Activated naive CD4-positive, alpha-beta T cell treated with anti-CD3 and anti-CD28 coated beads, Interleukin-2, amount 50 U/mL, for 24 hours (primary cell): ENCODE measurements around the gene LRG1.
"Not testable (repeated sequence)": the region's sequence is repeated elsewhere in the genome, so short reads cannot be mapped to it uniquely, and the experiment has no call there.

Source experiments
- H3K27ac Mint-ChIP-seq: one replicate; pipeline ENCODE4 v1.8.0; 2021; ENCODE audit warnings: mild to moderate bottlenecking, mixed read lengths
- H3K27me3 Mint-ChIP-seq: one replicate; pipeline ENCODE4 v1.8.0; 2021; ENCODE audit warnings: mixed read lengths
- H3K36me3 Mint-ChIP-seq: one replicate; pipeline ENCODE4 v1.8.0; 2021; ENCODE audit warnings: mixed read lengths
- H3K4me1 Mint-ChIP-seq: one replicate; pipeline ENCODE4 v1.8.0; 2021; ENCODE audit warnings: mixed read lengths
- H3K4me3 Mint-ChIP-seq: one replicate; pipeline ENCODE4 v1.8.0; 2021; ENCODE audit warnings: mild to moderate bottlenecking, mixed read lengths
- H3K9me3 Mint-ChIP-seq: one replicate; pipeline ENCODE4 v1.8.0; 2021; ENCODE audit warnings: mixed read lengths

LRG1 gene

GRCh38 chr19:4542896-4543841, 3.3 kb upstream of the LRG1 start:
- Mint-ChIP-seq H3K4me3 (no peak overlapping the region), H3K36me3 (no peaks in the 10 kb centered on the region), H3K9me3 (no peaks in the 10 kb centered on the region), H3K4me1 (peaks cover 10% of the 10 kb centered on the region), H3K27me3 (peaks cover 3% of the 10 kb centered on the region), H3K27ac (no peak overlapping the region)

GRCh38 chr19:4541806-4542145, 1.9 kb upstream of the LRG1 start:
- not testable (repeated sequence) for H3K27me3 Mint-ChIP-seq, H3K4me3 Mint-ChIP-seq, H3K27ac Mint-ChIP-seq, H3K9me3 Mint-ChIP-seq, H3K36me3 Mint-ChIP-seq, H3K4me1 Mint-ChIP-seq

- H3K9me3 Mint-ChIP-seq: no peaks in the 10 kb centered on the region
- H3K4me3 Mint-ChIP-seq: no peak overlapping the region
- peaks cover 5% of the 10 kb centered on the region for H3K27me3 Mint-ChIP-seq
- H3K27ac Mint-ChIP-seq: no peak overlapping the region
- H3K36me3 Mint-ChIP-seq: no peaks in the 10 kb centered on the region
- H3K4me1 Mint-ChIP-seq: peaks cover 10% of the 10 kb centered on the region
Measured at GRCh38 chr19:4541114-4541805, 1.4 kb upstream of the LRG1 start.

DNA sequence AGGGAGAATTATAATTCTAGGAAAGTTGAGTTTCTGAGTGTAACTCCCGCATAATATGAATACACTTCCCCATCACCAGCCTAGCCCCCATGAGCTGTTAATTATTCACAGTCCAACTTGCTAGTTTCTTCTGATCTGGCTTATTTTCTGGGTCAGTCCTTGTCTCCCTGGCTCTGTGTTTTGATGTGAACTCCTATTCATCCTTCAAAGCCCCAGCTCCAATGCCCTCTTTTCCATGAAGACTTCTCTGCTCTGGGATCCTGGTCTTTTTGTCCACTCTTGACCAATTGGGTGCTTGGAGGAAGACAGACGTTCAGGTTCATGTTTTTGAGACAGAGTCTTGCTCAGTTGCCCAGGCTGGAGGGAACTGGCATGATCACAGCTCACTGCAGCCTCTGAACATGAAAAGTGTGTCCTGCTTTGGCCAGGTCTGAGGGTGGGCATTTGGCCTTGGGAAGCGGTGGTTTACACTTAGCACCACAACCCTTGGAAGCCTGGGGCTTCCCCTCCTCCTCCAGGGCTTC, 605 bp downstream of the LRG1 start:
- Mint-ChIP-seq H3K9me3 (no peaks in the 10 kb centered on the region), H3K4me1 (peaks cover 16% of the 10 kb centered on the region), H3K27me3 (peaks cover 5% of the 10 kb centered on the region), H3K36me3 (no peaks in the 10 kb centered on the region), H3K27ac (no peak overlapping the region), H3K4me3 (no peak overlapping the region)

DNA sequence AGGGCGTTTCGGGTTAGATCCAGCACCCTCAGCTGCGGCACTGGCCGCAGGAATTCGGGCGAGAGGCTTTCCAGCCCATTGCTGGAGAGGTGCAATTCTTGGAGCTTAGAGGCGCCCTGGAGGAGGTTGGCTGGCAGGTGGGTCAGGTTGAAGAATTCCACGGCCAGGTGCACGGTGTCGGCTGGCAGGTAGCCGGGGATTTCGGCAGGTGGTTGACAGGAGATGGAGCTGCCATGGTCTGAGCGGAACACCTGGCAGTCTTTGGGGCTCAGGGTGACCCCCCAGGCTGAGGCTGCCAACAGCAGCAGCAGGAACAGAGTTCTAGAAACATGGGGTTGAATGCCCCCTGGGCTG, 1.3 kb downstream of the LRG1 start:
- H3K27ac Mint-ChIP-seq: no peak overlapping the region
- H3K36me3 Mint-ChIP-seq: no peaks in the 10 kb centered on the region
- H3K9me3 Mint-ChIP-seq: no peaks in the 10 kb centered on the region
- H3K4me3 Mint-ChIP-seq: no peak overlapping the region
- H3K27me3 Mint-ChIP-seq: peaks cover 5% of the 10 kb centered on the region
- peaks cover 16% of the 10 kb centered on the region for H3K4me1 Mint-ChIP-seq

- peaks cover 5% of the 10 kb centered on the region for H3K27me3 Mint-ChIP-seq
- H3K9me3 Mint-ChIP-seq: no peaks in the 10 kb centered on the region
- H3K36me3 Mint-ChIP-seq: no peaks in the 10 kb centered on the region
- peaks cover 16% of the 10 kb centered on the region for H3K4me1 Mint-ChIP-seq
- no peak overlapping the region for H3K27ac Mint-ChIP-seq
- H3K4me3 Mint-ChIP-seq: no peak overlapping the region
Measured at GRCh38 chr19:4537953-4538600, 1.8 kb downstream of the LRG1 start.

DNA sequence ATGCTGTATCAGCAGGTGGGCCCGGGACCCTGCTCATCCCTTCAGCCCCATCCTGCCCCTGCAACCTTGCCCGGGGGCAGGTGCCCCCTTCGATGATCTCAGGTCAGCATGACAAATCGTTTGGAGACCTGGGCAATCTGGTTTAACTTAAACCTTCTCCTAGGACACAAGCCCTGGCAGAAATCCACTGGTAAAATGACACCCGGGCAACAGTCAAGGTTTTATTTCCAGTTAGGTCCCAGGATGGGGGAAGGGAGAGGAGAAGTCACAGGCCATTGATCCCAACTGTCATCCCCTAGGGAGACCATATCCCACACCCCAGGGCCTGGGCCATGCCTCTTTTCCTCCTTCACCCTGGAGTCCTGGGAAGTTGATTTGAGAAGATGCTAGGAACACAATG, 3.0 kb downstream of the LRG1 start:
- H3K27me3 Mint-ChIP-seq: peaks cover 5% of the 10 kb centered on the region
- no peak overlapping the region for H3K27ac Mint-ChIP-seq
- no peaks in the 10 kb centered on the region for H3K9me3 Mint-ChIP-seq
- H3K36me3 Mint-ChIP-seq: no peaks in the 10 kb centered on the region
- H3K4me1 Mint-ChIP-seq: peaks cover 16% of the 10 kb centered on the region
- no peak overlapping the region for H3K4me3 Mint-ChIP-seq

DNA sequence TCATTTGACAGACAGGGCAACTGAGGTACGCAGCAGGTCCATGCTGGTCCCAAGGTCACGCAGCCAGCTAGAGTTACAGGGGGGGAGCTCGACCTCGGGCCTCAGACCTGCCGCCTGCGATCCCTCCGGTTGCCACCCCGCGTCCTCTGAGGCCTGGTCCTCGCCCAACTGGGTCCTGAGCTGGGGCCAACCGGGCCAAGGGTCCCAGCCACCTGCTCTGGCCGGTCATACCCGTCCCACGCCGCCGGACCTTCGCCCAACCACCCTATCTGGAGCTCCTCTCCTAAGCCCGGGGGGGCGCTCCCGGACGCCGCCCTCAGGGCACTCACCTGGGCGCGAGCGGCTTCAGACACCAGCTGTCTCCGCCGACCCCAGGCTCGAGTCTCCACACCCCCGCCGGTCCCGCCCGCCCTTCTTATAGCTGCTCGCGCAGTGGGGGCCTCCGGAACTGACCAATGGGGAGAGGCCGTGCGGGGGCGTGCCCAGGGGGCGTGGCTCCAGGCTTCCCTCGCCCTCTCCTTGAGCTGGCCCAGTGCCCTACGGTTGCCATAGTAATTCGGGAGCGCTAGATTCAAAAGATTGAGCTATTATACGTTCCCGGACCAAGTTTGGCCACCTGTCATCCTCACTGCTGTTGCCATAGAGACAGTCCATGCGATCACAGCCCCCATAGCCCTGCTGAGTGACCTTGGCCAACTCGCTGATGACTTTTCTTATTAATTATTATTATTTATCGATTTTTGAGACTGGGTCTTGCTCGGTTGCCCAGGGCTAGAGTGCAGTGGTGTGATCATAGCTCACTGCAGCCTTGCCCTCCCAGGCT, 4.8 kb downstream of the LRG1 start, which contains the start of gene PLIN5:
Gene PLIN5, minus strand, starts transcription at position 389 of the 823 bp plus-strand sequence. CDS start 1,150 bp downstream, outside the sequence.
- Mint-ChIP-seq H3K27ac (no peak within 1 kb of the TSS), H3K9me3 (no peaks in the 10 kb centered on the region), H3K4me3 (no peak within 1 kb of the TSS), H3K4me1 (peaks cover 10% of the 10 kb centered on the region), H3K36me3 (no peaks in the 10 kb centered on the region), H3K27me3 (peaks cover 5% of the 10 kb centered on the region)

DNA sequence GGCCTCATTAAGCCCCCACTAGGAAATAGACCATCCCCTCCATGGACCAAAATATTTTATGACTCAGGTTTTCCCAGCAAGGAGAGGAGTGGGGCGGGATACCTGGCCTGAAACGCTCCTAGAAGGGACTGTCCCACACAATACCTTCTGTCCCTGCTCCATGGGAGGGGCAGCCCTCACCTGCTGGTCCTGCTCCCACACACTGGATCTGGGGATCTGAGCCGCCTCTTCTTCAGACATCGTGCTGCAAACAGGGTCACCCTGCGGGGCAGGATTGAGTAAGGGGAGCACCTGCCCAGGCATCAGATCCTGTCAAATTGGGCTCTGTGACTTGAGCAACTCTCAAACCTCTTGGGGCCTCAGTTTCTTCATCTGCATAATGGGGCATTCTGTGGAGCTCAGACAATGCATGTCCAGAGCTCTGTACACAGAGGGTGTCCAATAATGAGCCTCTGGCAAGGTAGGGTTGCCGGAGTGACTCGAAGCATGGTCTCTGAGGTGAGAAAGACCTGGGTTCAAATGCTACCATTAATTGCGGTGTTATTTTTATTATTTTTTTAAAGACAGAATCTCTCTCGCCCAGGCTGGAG, 5.9 kb downstream of the LRG1 start:
- Mint-ChIP-seq H3K27me3 (peaks cover 2% of the 10 kb centered on the region), H3K27ac (no peak overlapping the region), H3K36me3 (no peaks in the 10 kb centered on the region), H3K9me3 (no peaks in the 10 kb centered on the region), H3K4me3 (no peak overlapping the region), H3K4me1 (peaks cover 6% of the 10 kb centered on the region)

- Mint-ChIP-seq H3K36me3 (no peaks in the 10 kb centered on the region), H3K4me3 (no peak overlapping the region), H3K9me3 (no peaks in the 10 kb centered on the region), H3K27me3 (peaks cover 2% of the 10 kb centered on the region), H3K4me1 (peaks cover 6% of the 10 kb centered on the region), H3K27ac (no peak overlapping the region)
Measured at GRCh38 chr19:4533334-4533733, 6.5 kb downstream of the LRG1 start.

DNA sequence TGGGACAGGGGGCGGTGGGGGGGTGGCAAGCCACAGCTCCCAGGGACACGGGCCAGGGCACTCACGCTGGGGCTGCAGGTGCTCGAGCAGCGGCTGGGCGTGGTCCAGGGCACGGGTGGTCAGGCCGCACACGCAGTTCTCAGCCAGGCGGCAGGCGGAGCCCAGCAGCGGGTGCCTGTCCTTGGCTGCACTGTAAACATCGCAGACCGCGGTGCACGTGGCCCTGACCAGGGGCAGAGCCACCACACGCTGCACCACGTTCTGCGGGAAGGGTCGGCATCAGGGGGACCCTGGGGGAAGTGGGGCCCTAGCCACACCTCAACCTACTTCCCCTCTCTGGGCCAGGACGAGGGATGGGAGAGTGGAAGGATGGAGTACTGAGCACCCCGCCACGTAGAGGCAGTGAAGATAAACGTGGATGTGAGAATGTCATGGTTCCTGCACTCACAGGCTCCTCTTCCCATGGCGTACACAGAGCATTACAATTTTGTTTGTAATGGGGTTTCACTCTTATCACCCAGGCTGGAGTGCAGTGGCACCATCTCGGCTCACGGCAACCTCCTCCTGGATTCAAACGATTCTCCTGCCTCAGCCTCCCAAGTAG, 8.2 kb downstream of the LRG1 start:
- no peaks in the 10 kb centered on the region for H3K27me3 Mint-ChIP-seq
- H3K4me3 Mint-ChIP-seq: no peak overlapping the region
- no peak overlapping the region for H3K27ac Mint-ChIP-seq

DNA sequence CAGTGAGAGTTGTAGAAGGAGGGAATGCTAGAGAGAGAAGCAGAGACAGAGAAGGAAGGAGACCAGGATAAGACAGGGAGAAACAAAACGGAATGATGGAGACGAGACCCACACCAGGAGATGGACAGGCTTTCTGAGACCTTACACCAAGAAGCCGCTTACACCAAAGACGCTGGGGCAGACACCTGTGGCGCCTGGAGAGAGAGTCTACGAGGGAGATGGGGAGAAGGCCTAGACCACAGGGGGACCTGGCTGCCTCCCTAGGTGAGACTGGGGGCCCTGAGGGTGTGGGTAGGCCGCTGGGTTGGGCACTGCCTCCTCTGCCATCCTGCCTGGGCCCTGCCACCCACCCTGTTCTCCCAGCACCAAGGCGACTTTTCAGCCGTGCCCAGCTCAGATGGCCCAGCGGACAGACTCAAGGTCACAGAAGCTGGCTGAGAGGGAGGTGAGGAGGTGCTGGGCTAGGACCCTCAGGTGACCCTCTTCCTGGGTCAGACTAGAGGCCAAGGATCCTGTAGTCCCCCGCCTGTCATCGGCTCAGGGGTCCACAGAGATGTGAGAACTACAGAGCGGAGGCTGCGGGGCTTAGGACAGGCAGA, 9.8 kb downstream of the LRG1 start:
- H3K9me3 Mint-ChIP-seq: no peaks in the 10 kb centered on the region
- H3K27me3 Mint-ChIP-seq: no peaks in the 10 kb centered on the region
- no peak overlapping the region for H3K4me3 Mint-ChIP-seq
- no peaks in the 10 kb centered on the region for H3K36me3 Mint-ChIP-seq
- no peak overlapping the region for H3K27ac Mint-ChIP-seq
- H3K4me1 Mint-ChIP-seq: no peaks in the 10 kb centered on the region

More for the DNA sequence above, 8.2 kb downstream of the LRG1 start:
- Mint-ChIP-seq H3K36me3 (no peaks in the 10 kb centered on the region), H3K9me3 (no peaks in the 10 kb centered on the region), H3K4me1 (peaks cover 6% of the 10 kb centered on the region)

DNA sequence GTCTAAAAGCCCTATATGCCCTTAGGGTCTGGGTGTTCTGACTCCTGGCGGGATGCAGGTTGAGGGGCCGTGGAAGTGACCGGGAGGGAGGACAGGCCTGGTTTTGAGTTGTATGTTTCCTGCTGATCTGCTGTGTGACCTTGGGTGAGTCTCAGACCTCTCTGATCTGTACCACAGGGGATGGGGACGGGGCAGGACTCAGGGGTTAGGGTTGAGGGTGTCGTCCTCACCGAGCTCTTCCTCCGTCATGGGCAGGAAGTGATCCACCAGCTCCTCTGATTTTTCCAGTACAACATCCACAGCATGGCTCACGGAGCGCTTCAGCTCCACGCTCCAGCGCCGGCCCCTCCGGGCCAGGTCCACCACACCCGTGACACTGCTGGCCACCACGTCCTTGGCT, 11.0 kb downstream of the LRG1 start:
- H3K4me1 Mint-ChIP-seq: no peaks in the 10 kb centered on the region
- H3K9me3 Mint-ChIP-seq: no peaks in the 10 kb centered on the region
- no peak overlapping the region for H3K4me3 Mint-ChIP-seq
- no peaks in the 10 kb centered on the region for H3K27me3 Mint-ChIP-seq
- no peak overlapping the region for H3K27ac Mint-ChIP-seq
- no peaks in the 10 kb centered on the region for H3K36me3 Mint-ChIP-seq

- H3K4me3 Mint-ChIP-seq, H3K27ac Mint-ChIP-seq, H3K4me1 Mint-ChIP-seq, H3K36me3 Mint-ChIP-seq, H3K9me3 Mint-ChIP-seq, H3K27me3 Mint-ChIP-seq: not testable (repeated sequence)
Measured at GRCh38 chr19:4527377-4527776, 12.5 kb downstream of the LRG1 start.
